ENCODE measurements around the gene NAV1.

The NAV1 gene

DNA sequence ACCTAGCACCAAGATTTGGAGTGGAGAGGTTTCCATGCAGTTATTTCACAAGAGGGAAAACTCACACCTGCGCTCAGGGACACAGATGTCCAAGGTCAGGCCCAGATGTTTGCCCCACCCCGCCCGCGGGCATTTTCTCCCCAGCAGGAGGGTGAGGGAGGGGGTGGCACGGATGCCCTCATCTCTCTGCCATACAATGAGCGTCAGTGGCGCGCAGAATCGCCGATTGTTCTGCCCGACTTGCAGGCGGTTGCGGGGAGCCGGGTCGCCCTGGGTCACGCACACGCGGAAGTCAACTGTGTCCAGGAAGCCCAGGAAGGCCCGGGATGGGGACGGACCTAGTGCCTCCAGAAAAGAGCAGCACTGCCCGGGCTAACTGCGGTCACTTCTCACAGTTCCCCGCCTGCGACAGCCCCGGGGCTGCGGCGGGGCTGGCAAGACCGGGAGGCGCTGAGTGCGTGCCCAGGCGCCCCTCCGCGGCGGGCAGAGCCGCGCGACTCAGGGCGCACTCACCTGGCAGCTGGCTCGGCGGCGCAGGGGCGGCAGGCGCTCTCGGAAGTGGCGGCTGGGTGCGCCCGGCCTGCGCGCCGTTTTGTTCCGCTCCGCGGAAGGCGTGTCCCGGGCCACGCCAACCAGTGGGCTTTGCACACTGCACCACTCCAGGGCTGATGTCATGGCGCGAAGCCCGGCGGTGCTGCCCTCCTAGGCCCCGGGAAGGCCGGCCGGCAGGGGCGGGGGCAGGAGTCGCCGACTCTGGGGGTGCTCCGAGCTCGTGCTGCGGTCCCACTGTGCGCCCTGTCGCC, 32.2 kb upstream of the NAV1 start, which contains the start of gene CSRP1:
CSRP1 (minus strand) TSS at position 567 of the 803 bp plus-strand sequence. CDS start 10,820 bp downstream, outside the sequence.
- peaks cover 36% of the 10 kb centered on the region for H3F3A ChIP-seq (ENCODE audit: insufficient read depth, low read length)
- H3K79me2 ChIP-seq (ENCODE audit: low read length) = peaks cover 40% of the 10 kb centered on the region
- H3K36me3 ChIP-seq (replicated peaks; ENCODE audit: insufficient read depth, low read length) = no peaks in the 10 kb centered on the region
- H3K27me3 ChIP-seq (replicated peaks; ENCODE audit: insufficient read depth, low read length) = no peaks in the 10 kb centered on the region
- peak within 1 kb of the TSS; percentile 95 for H3K4me2 ChIP-seq (ENCODE audit: low read depth, low read length)
- no peaks in the 10 kb centered on the region for H3K9me3 ChIP-seq (replicated peaks; ENCODE audit: insufficient read depth, low read length)
- peak; percentile 92 for DNase-seq
- no peak for TF ChIP-seq EZH2 (optimal IDR thresholded peaks at IDR 0.05; ENCODE audit: low read depth, low read length)
- TF ChIP-seq, protein P1, sequence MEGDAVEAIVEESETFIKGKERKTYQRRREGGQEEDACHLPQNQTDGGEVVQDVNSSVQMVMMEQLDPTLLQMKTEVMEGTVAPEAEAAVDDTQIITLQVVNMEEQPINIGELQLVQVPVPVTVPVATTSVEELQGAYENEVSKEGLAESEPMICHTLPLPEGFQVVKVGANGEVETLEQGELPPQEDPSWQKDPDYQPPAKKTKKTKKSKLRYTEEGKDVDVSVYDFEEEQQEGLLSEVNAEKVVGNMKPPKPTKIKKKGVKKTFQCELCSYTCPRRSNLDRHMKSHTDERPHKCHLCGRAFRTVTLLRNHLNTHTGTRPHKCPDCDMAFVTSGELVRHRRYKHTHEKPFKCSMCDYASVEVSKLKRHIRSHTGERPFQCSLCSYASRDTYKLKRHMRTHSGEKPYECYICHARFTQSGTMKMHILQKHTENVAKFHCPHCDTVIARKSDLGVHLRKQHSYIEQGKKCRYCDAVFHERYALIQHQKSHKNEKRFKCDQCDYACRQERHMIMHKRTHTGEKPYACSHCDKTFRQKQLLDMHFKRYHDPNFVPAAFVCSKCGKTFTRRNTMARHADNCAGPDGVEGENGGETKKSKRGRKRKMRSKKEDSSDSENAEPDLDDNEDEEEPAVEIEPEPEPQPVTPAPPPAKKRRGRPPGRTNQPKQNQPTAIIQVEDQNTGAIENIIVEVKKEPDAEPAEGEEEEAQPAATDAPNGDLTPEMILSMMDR (IDR thresholded peaks at IDR 0.05; ENCODE audit: low read length) = no peak; the same call in 1 of the 2 replicates
- TF ChIP-seq EZH2phosphoT487 (IDR thresholded peaks at IDR 0.05; ENCODE audit: low read length) = no peak
- H3K4me3 ChIP-seq (ENCODE audit: low read length) = peak within 1 kb of the TSS; percentile 80
- H3K4me1 ChIP-seq (ENCODE audit: low read length) = peaks cover 30% of the 10 kb centered on the region
- peak within 1 kb of the TSS; percentile 74 for H3K9ac ChIP-seq (ENCODE audit: low read length)
- H3K9me2 ChIP-seq (replicated peaks; ENCODE audit: insufficient read depth, low read length) = no peaks in the 10 kb centered on the region
- peak within 1 kb of the TSS; percentile 87 for H2AFZ ChIP-seq (ENCODE audit: low read length)
- H3K27ac ChIP-seq (ENCODE audit: low read length) = peak within 1 kb of the TSS; percentile 76
- H4K20me1 ChIP-seq (ENCODE audit: insufficient read depth, low read length) = no peaks in the 10 kb centered on the region

DNA sequence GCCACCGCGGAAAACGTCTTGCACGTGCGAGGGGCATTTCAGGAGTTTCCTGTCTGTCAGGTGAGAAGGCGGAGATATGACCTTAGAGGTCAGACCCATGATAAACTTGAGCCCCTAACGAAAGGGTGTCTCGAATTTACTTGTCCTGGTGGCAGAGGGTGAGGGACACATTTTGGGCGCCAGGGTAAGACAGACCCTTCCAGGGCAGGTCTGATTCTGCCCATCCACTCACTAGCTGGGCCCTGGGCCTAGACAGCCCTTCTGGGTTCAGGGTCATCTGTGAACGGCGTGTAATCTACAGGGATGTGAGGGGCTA, 31.6 kb upstream of the NAV1 start:
- DNase-seq = no peak
- Histone ChIP-seq H2AFZ (ENCODE audit: low read length) (peak overlapping the region; percentile 87), H3K79me2 (ENCODE audit: low read length) (peaks cover 36% of the 10 kb centered on the region), H3K4me3 (ENCODE audit: low read length) (peak overlapping the region; percentile 80), H3K9ac (ENCODE audit: low read length) (peak overlapping the region; percentile 74), H3K27me3 (replicated peaks; ENCODE audit: insufficient read depth, low read length) (no peaks in the 10 kb centered on the region), H3K36me3 (replicated peaks; ENCODE audit: insufficient read depth, low read length) (no peaks in the 10 kb centered on the region), H3K4me2 (ENCODE audit: low read depth, low read length) (peak overlapping the region; percentile 95), H4K20me1 (ENCODE audit: insufficient read depth, low read length) (no peaks in the 10 kb centered on the region), H3K4me1 (ENCODE audit: low read length) (peaks cover 35% of the 10 kb centered on the region), H3F3A (ENCODE audit: insufficient read depth, low read length) (peaks cover 41% of the 10 kb centered on the region), H3K9me3 (replicated peaks; ENCODE audit: insufficient read depth, low read length) (no peaks in the 10 kb centered on the region), H3K9me2 (replicated peaks; ENCODE audit: insufficient read depth, low read length) (no peaks in the 10 kb centered on the region), H3K27ac (ENCODE audit: low read length) (peak overlapping the region; percentile 76; the same call in 1 of the 2 replicates)
- no peak for TF ChIP-seq EZH2phosphoT487 (IDR thresholded peaks at IDR 0.05; ENCODE audit: low read length)
- no peak for TF ChIP-seq EZH2 (optimal IDR thresholded peaks at IDR 0.05; ENCODE audit: low read depth, low read length)
- TF ChIP-seq, protein P1 (IDR thresholded peaks at IDR 0.05; ENCODE audit: low read length) = no peak

DNA sequence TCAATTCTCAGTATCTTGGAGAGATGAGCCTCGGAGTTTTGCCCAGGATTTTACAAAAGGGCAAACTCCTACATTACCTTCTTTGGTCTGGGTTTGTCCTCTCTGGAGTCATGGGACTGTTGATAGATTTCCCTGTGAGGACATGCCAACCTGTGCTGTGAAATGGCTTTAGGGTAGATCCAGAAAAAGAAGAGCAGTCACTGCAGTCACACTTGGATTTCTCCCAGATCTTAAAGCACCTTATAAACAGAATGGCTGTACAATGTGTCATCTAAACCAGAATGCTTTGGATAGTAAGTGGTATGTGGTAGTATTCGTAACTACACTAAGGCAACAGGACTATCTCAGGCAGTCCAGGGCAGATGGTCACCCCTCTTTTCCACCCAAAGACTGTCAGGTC, 30.1 kb upstream of the NAV1 start:
- no peak overlapping the region for H3K9ac ChIP-seq (ENCODE audit: low read length)
- H3K79me2 ChIP-seq (ENCODE audit: low read length) = peaks cover 24% of the 10 kb centered on the region
- H3K36me3 ChIP-seq (replicated peaks; ENCODE audit: insufficient read depth, low read length) = no peaks in the 10 kb centered on the region
- H3K4me1 ChIP-seq (ENCODE audit: low read length) = peaks cover 40% of the 10 kb centered on the region
- no peaks in the 10 kb centered on the region for H3K9me3 ChIP-seq (replicated peaks; ENCODE audit: insufficient read depth, low read length)
- no peak overlapping the region for H2AFZ ChIP-seq (ENCODE audit: low read length)
- H3F3A ChIP-seq (ENCODE audit: insufficient read depth, low read length) = peaks cover 46% of the 10 kb centered on the region
- no peaks in the 10 kb centered on the region for H3K9me2 ChIP-seq (replicated peaks; ENCODE audit: insufficient read depth, low read length)
- TF ChIP-seq EZH2 (optimal IDR thresholded peaks at IDR 0.05; ENCODE audit: low read depth, low read length) = no peak
- TF ChIP-seq, protein P1 (IDR thresholded peaks at IDR 0.05; ENCODE audit: low read length) = no peak
- no peak for TF ChIP-seq EZH2phosphoT487 (IDR thresholded peaks at IDR 0.05; ENCODE audit: low read length)
- no peak overlapping the region for H3K27ac ChIP-seq (ENCODE audit: low read length)
- no peak for DNase-seq
- no peak overlapping the region for H3K4me2 ChIP-seq (ENCODE audit: low read depth, low read length)
- H3K27me3 ChIP-seq (replicated peaks; ENCODE audit: insufficient read depth, low read length) = no peaks in the 10 kb centered on the region
- no peak overlapping the region for H3K4me3 ChIP-seq (ENCODE audit: low read length)
- H4K20me1 ChIP-seq (ENCODE audit: insufficient read depth, low read length) = no peaks in the 10 kb centered on the region
